ENCODE data around the gene TNFRSF4. TPM values are rescaled to one million over a fixed set of nuclear protein-coding genes. Genes with fewer than 3 reads are reported as not detected.
A peak's percentile ranks its signal among the peaks of the same experiment; 100 is the strongest.
"Not testable (repeated sequence)": the region's sequence is repeated elsewhere in the genome, so short reads cannot be mapped to it uniquely, and the experiment has no call there.

The TNFRSF4 gene
- total RNA-seq, 1 donor from 2014 or later = 0.31 TPM

GRCh38 chr1:1254667-1254998 lies 40.7 kb upstream of the TNFRSF4 start:
- H3K4me3 Mint-ChIP-seq = no peak overlapping the region
- no peaks in the 10 kb centered on the region for H3K4me1 Mint-ChIP-seq (ENCODE audit: unreplicated experiment)
- TF ChIP-seq CTCF (conservative IDR thresholded peaks at IDR 0.05) = no peak
- H3K36me3 Mint-ChIP-seq = peaks cover 12% of the 10 kb centered on the region
- no peak overlapping the region for H3K27ac Mint-ChIP-seq
- no peaks in the 10 kb centered on the region for H3K27me3 Mint-ChIP-seq
- DNase-seq (ENCODE audit: extremely low spot score, unreplicated experiment) = no peak
- no peaks in the 10 kb centered on the region for H3K9me3 Mint-ChIP-seq

DNA sequence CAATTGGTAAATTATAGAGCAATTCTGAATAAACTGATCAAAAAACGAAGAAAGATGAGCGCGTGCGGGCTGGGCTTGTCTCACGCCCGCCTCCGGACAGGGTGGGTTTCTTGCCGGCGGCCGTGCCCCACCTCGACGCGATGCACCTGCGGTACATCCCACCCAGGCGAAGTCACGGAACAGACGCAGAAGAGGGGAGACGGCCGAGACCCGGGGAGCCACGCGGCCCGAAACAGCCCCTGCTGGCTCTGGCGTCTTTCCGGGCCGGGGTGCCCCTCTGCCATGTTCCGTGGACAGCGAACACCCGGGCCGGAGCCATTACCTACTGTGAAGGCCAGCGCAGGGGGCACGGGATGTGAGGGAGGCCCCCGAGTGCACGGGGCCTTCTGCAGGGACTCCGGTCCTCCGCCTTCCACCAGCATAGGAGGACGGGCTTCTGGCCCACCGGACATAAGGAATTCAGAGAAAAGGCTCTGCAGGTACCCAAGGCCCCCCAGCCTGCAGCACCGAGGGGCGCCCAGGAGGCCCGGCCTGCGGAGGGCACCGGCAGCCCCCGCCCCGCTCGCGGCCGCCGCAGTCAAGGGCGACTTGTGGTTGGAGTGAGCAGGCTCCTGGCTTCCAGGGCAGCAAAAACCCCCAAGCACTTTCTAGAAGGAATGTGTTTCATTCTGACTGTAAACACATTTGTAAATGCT lies 40.2 kb upstream of the TNFRSF4 start:
- no peak for TF ChIP-seq CTCF (conservative IDR thresholded peaks at IDR 0.05)
- peak; percentile 68 for DNase-seq (ENCODE audit: extremely low spot score, unreplicated experiment)
- no peaks in the 10 kb centered on the region for H3K4me1 Mint-ChIP-seq (ENCODE audit: unreplicated experiment)
- H3K4me3 Mint-ChIP-seq = no peak overlapping the region
- H3K9me3 Mint-ChIP-seq = no peaks in the 10 kb centered on the region
- no peak overlapping the region for H3K27ac Mint-ChIP-seq
- H3K36me3 Mint-ChIP-seq = peaks cover 12% of the 10 kb centered on the region
- no peaks in the 10 kb centered on the region for H3K27me3 Mint-ChIP-seq

GRCh38 chr1:1253314-1253713 lies 39.4 kb upstream of the TNFRSF4 start:
- no peak for TF ChIP-seq CTCF (conservative IDR thresholded peaks at IDR 0.05)
- H3K36me3 Mint-ChIP-seq = peaks cover 12% of the 10 kb centered on the region
- H3K4me3 Mint-ChIP-seq = no peak overlapping the region
- no peaks in the 10 kb centered on the region for H3K4me1 Mint-ChIP-seq (ENCODE audit: unreplicated experiment)
- no peak for DNase-seq (ENCODE audit: extremely low spot score, unreplicated experiment)
- no peaks in the 10 kb centered on the region for H3K27me3 Mint-ChIP-seq
- H3K9me3 Mint-ChIP-seq = no peaks in the 10 kb centered on the region
- no peak overlapping the region for H3K27ac Mint-ChIP-seq

DNA sequence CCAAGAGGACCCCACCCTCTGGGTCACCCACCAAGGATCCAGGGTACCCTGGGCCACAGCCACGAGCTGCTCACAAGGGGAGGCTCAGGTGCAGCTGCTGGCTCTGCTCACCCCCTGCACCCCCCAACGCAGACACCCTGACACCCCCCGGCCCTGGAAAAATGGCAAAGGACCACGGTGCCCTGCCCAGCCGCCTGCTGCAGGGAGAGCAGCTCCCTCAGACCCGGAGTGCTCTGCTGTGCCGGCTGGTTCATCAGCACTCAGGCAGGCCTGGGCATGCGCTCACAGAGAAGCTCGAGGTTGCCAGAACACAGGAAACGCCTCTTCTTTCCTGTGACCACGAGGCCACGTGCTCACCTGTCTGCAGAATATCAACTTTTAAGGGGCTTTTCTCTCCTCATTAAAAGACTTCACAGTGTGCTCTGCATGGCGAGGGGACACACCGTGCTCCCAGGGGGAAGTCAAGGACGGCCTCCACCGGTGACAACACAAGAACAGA lies 36.9 kb upstream of the TNFRSF4 start:
- TF ChIP-seq CTCF (conservative IDR thresholded peaks at IDR 0.05) = no peak
- Mint-ChIP-seq H3K4me3 (no peak overlapping the region), H3K27me3 (peaks cover 3% of the 10 kb centered on the region), H3K36me3 (peaks cover 4% of the 10 kb centered on the region), H3K9me3 (no peaks in the 10 kb centered on the region), H3K27ac (no peak overlapping the region), H3K4me1 (ENCODE audit: unreplicated experiment) (no peaks in the 10 kb centered on the region)
- no peak for DNase-seq (ENCODE audit: extremely low spot score, unreplicated experiment)

GRCh38 chr1:1248009-1248913 lies 34.3 kb upstream of the TNFRSF4 start:
- not testable (repeated sequence) for H3K9me3 Mint-ChIP-seq; H3K4me1 Mint-ChIP-seq (ENCODE audit: unreplicated experiment); H3K27me3 Mint-ChIP-seq; H3K4me3 Mint-ChIP-seq; DNase-seq (ENCODE audit: extremely low spot score, unreplicated experiment); H3K36me3 Mint-ChIP-seq; H3K27ac Mint-ChIP-seq

GRCh38 chr1:1247341-1247913 lies 33.5 kb upstream of the TNFRSF4 start:
- Mint-ChIP-seq H3K27ac (no peak overlapping the region), H3K4me3 (no peak overlapping the region), H3K36me3 (no peaks in the 10 kb centered on the region), H3K4me1 (ENCODE audit: unreplicated experiment) (no peaks in the 10 kb centered on the region), H3K9me3 (no peaks in the 10 kb centered on the region), H3K27me3 (peaks cover 3% of the 10 kb centered on the region)
- DNase-seq (ENCODE audit: extremely low spot score, unreplicated experiment) = no peak
- TF ChIP-seq CTCF (conservative IDR thresholded peaks at IDR 0.05) = no peak
